HG02852 (cell line): ENCODE results near the gene ESF1.

Source experiments
- ATAC-seq: cut with Tn5 transposase; IDR thresholded peaks from one replicate; pipeline ENCODE4 v1.9.1; 2021; ENCODE audit warnings: mild to moderate bottlenecking, moderate library complexity; ENCODE audit not compliant: unreplicated experiment

The ESF1 gene

GRCh38 chr20:13784893-13785715, at the start of gene ESF1, which contains the start of gene NDUFAF5:
Gene ESF1, minus strand, starts transcription at chr20:13784919. Its CDS starts 1,779 bp downstream, at chr20:13783140.
Gene NDUFAF5, plus strand, starts transcription at chr20:13785028. Its CDS starts 41 bp downstream, at chr20:13785069.
- ATAC-seq, result peak; percentile 96

- ATAC-seq, result no peak
Observed at GRCh38 chr20:13831476-13831875, 46.8 kb upstream of the ESF1 start.

GRCh38 chr20:13825465-13825864, 40.7 kb upstream of the ESF1 start:
- ATAC-seq, result no peak

GRCh38 chr20:13824459-13824858, 39.7 kb upstream of the ESF1 start:
- no peak for ATAC-seq

GRCh38 chr20:13822459-13822858, 37.7 kb upstream of the ESF1 start:
- ATAC-seq, result no peak

- ATAC-seq, result no peak
Observed at GRCh38 chr20:13821876-13822275, 37.2 kb upstream of the ESF1 start.

- peak; percentile 84 for ATAC-seq
Observed at GRCh38 chr20:13819885-13820645, 35.3 kb upstream of the ESF1 start.

GRCh38 chr20:13817342-13817741, 32.6 kb upstream of the ESF1 start:
- ATAC-seq, result no peak

- no peak for ATAC-seq
Observed at GRCh38 chr20:13816757-13817156, 32.0 kb upstream of the ESF1 start.

GRCh38 chr20:13814672-13815071, 30.0 kb upstream of the ESF1 start:
- no peak for ATAC-seq

GRCh38 chr20:13813910-13814309, 29.2 kb upstream of the ESF1 start:
- ATAC-seq, result no peak

- ATAC-seq, result no peak
Observed at GRCh38 chr20:13810446-13810845, 25.7 kb upstream of the ESF1 start.

- ATAC-seq, result no peak
Observed at GRCh38 chr20:13809855-13810254, 25.1 kb upstream of the ESF1 start.

- no peak for ATAC-seq
Observed at GRCh38 chr20:13809373-13809772, 24.7 kb upstream of the ESF1 start.

GRCh38 chr20:13800728-13801134, 16.0 kb upstream of the ESF1 start:
- ATAC-seq, result no peak

- ATAC-seq, result no peak
Observed at GRCh38 chr20:13799974-13800373, 15.3 kb upstream of the ESF1 start.

GRCh38 chr20:13799040-13799439, 14.3 kb upstream of the ESF1 start:
- no peak for ATAC-seq

- ATAC-seq, result no peak
Observed at GRCh38 chr20:13794667-13795066, 9.9 kb upstream of the ESF1 start.

- ATAC-seq, result no peak
Observed at GRCh38 chr20:13793001-13793400, 8.3 kb upstream of the ESF1 start.

- no peak for ATAC-seq
Observed at GRCh38 chr20:13791540-13792459, 7.1 kb upstream of the ESF1 start.

GRCh38 chr20:13790708-13791107, 6.0 kb upstream of the ESF1 start:
- no peak for ATAC-seq
